Gastroesophageal sphincter (tissue), 3 donors: ENCODE results near the gene SORBS1.

Experiments
- CTCF ChIP-seq, 4 experiments: fragments of 200-600 bp in 2 of 4; fragments of 450-650 bp in 2 of 4; sonication (generic) in 1 of 4; IDR thresholded peaks; one replicate each; pipeline ENCODE4 v1.5.1; 2017 to 2019; ENCODE audit warnings: antibody characterized with exemption in 4 of 4, mild to moderate bottlenecking in 2 of 4, moderate library complexity in 2 of 4
- EP300 ChIP-seq: sonication (generic); formaldehyde crosslinking; IDR thresholded peaks from one replicate; pipeline ENCODE4 v1.6.1; 2017; ENCODE audit warnings: antibody characterized with exemption, mild to moderate bottlenecking
- POLR2A ChIP-seq, 2 donors: fragments of 450-650 bp; IDR thresholded peaks; one replicate each; pipeline ENCODE4 v1.6.1; 2017; ENCODE audit warnings: antibody characterized with exemption in 2 of 2, mild to moderate bottlenecking in 2 of 2, moderate library complexity in 1 of 2
- POLR2AphosphoS5 ChIP-seq: sonication (generic); formaldehyde crosslinking; IDR thresholded peaks from one replicate; pipeline ENCODE4 v1.6.1; 2017; ENCODE audit warnings: antibody characterized with exemption

GRCh38 chr10:95289921-95290421, 271.2 kb downstream of the SORBS1 start:
- TF ChIP-seq CTCF (IDR thresholded peaks at IDR 0.05) (no peak), EP300 (no peak), POLR2A (IDR thresholded peaks at IDR 0.05) (no peak), POLR2AphosphoS5 (no peak)
